SK-N-MC (cell line): ENCODE results near the gene WIPF3.

Experiments
- EZH2 ChIP-seq: fragments of 200-600 bp; sonication (generic); IDR thresholded peaks from one replicate; pipeline ENCODE4 v1.6.1; 2017; ENCODE audit warnings: antibody characterized with exemption
- FOXP2 ChIP-seq: optimal IDR thresholded peaks from 2 replicates; pipeline ENCODE3; 2011; ENCODE audit warnings: mild to moderate bottlenecking, moderate library complexity; ENCODE audit not compliant: insufficient read depth; ENCODE audit errors: extremely low read length, control extremely low read depth
- POLR2AphosphoS5 ChIP-seq: IDR thresholded peaks from 2 replicates; pipeline ENCODE4 v1.6.1; 2012; ENCODE audit warnings: mild to moderate bottlenecking, low read depth, low read length, borderline replicate concordance

DNA sequence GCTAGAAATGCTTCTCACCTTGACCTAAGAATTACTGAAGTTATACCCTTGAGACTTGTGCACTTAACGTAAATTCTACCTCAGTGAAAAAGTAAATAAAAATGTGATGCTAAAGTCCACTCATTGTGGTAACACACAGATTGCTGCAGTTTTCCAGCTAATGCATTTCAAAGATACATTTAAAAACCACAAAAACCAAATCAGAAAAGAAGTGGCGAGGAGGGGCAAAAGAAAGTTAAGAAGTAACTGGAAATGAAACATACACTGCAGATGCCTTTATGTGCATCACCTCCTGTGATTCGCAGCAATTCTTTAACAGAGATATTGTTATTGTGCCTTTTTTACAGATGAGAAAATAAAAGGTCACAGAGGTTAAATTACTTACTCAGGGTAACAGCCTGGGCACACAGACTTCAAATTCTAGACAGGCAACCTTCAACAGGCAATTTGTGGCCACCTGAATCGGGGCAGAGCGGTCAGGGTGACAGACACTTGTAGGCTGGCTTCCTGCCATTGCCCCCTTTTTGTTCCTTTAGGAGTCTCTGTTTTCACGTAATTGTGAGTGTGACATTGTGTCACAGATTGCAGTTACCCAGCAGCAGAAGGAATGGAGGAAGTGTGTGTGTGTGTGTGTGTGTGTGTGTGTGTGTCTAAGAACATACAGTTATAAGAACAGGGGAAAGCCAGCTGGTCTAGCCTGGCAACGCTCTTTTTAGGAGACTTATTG, 1.9 kb downstream of the WIPF3 start:
- TF ChIP-seq POLR2AphosphoS5 = no peak
- no peak for TF ChIP-seq EZH2
- TF ChIP-seq FOXP2 = no peak
